AML-193 (cell line): Measurements from ENCODE around the gene ZXDC.

Experiments used
- DNase-seq, 2 experiments: peaks; one replicate each; lab custom pipeline; 2025; lab: John Stamatoyannopoulos, UW

Gene ZXDC

GRCh38 chr3:126394179-126394976 is 81.3 kb downstream of the ZXDC start, which contains the start of gene CFAP100:
Gene CFAP100 (plus strand): TSS chr3:126394909. CDS start chr3:126396001, 1,092 bp downstream.
- DNase-seq: no peak

DNA sequence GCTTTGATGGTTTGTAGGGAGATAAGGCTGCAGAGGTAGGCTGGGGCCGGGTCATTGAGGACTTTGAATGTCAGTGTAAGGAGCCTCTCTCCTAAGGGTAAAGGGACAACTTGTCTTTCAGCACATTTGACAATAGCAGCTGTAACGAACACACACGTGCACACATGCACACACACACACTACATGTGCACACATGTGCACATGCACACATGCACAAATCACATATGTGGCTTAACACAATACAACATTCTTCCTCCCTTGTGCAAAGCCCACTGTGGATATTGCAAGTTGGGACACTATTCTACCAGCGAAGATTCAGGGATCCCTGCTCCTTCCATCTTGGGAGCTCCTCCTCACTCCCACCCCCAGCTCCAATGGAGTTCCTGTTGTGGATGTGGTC is 82.1 kb downstream of the ZXDC start:
- DNase-seq: no peak

DNA sequence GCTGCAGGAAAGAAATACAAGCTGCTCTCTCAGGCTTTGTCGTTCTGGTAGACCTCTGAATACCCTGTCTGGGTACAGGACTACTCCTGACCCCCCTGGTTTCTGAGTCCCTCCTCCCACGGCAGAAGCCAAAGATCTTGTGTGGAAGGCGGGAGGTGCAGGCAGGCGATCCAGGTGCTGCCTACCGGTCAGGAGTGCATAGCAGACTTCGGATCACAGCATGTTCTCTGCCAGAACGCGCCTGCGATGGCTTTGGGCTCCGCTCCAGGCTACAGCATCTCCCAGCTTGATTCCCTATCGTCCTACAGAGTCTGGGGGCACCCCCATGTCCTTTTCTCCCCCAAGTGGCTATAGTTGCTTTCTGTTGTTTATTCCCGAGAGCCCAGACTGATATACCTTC is 83.4 kb downstream of the ZXDC start:
- DNase-seq: no peak

- no peak for DNase-seq
These were observed 84.1 kb downstream of the ZXDC start for GRCh38 chr3:126391631-126392030.

GRCh38 chr3:126390751-126391150 is 84.9 kb downstream of the ZXDC start:
- no peak for DNase-seq

GRCh38 chr3:126390201-126390600 is 85.5 kb downstream of the ZXDC start:
- no peak for DNase-seq

DNA sequence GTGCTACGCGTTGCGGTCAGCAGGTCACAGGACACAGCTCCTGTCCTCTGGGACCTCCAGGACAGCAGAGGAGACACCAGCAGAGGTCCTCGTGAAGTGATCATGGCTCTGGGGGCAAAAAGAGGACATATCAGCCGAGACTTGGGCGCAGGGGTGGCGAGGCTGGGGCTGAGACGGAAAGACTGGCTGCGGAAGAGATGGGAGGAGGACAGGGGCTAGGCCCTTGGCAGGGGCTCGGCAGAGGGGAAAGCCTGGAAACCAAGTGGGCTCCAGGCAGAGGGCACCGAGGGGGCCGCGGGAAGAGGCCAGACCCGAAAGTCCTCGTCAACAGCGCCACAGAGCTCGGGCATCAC is 85.9 kb downstream of the ZXDC start:
- DNase-seq: no peak

GRCh38 chr3:126389112-126389793 is 86.4 kb downstream of the ZXDC start:
- DNase-seq: peak; percentile 84 to 93
